ENCODE data around the gene OLFML1.
"Not testable (repeated sequence)": the region's sequence is repeated elsewhere in the genome, so short reads cannot be mapped to it uniquely, and the experiment has no call there.

- TF ChIP-seq CTCF (conservative IDR thresholded peaks at IDR 0.05); ZFX (IDR thresholded peaks at IDR 0.05): not testable (repeated sequence)
Measured at GRCh38 chr11:7517743-7518142, 32.4 kb downstream of the OLFML1 start.

All from C4-2B (cell line).